Body of pancreas (tissue), 4 donors: Measurements from ENCODE around the gene PPP1R15B. TPM values are rescaled to one million over a fixed set of nuclear protein-coding genes. Genes with fewer than 3 reads are reported as not detected.

ENCODE experiments used
- ATAC-seq: fragments of 150-250 bp; one replicate; pipeline ENCODE4 v1.9.1; 2016
- DNase-seq, 4 donors: peaks; one replicate each; pipeline ENCODE4 v3.0.0-alpha.2; 2019
- H3K27ac ChIP-seq, 4 donors: fragments of 200-600 bp; sonication (generic); 1 replicate in 3 of 4; 2 replicates in 1 of 4; pipeline versions ENCODE4 v1.5.1 to v1.6.1; 2016 to 2019; ENCODE audit warnings: mild to moderate bottlenecking in 1 of 4, mixed read lengths in 1 of 4, moderate library complexity in 1 of 4
- H3K27me3 ChIP-seq, 2 donors: fragments of 200-600 bp; sonication (generic); one replicate each; pipeline ENCODE4 v1.6.0; 2016; ENCODE audit warnings: mild to moderate bottlenecking in 1 of 2
- H3K36me3 ChIP-seq, 2 donors: fragments of 200-600 bp; sonication (generic); replicated peaks in 1 of 2; 2 replicates each; pipeline ENCODE4 v1.5.1; 2016; ENCODE audit warnings: low read depth in 2 of 2; ENCODE audit not compliant: insufficient read depth in 1 of 2
- H3K4me1 ChIP-seq: fragments of 200-600 bp; sonication (generic); one replicate; pipeline ENCODE4 v1.6.0; 2016
- H3K4me3 ChIP-seq, 2 donors: fragments of 200-600 bp; sonication (generic); 1 replicate in 1 of 2; 2 replicates in 1 of 2; pipeline ENCODE4 v1.5.1; 2016 to 2019
- H3K9me3 ChIP-seq, 3 donors: fragments of 200-600 bp; sonication (generic); 1 replicate in 2 of 3; 2 replicates in 1 of 3; pipeline ENCODE4 v1.5.1; 2016
- POLR2A ChIP-seq, 3 donors: fragments of 450-650 bp; IDR thresholded peaks; one replicate each; pipeline ENCODE4 v1.6.1; 2016; ENCODE audit warnings: antibody characterized with exemption in 3 of 3, mild to moderate bottlenecking in 2 of 3
- WGBS, 2 donors: methylation state at CpG; one replicate each; pipeline ENCODE4 v1.1.5; 2017; 5-methylcytosine and 5-hydroxymethylcytosine counted together
- intact Hi-C: fragments of 100-400 bp; cut with DNase I; formaldehyde crosslinking; loops from one replicate; pipeline ENCODE4 v1.15.1; 2023
- total RNA-seq, 2 donors: library from RNA; depleted of rRNA; stranded (reverse); fragments of >200 nt; gene quantifications; one replicate each; pipeline ENCODE4 v1.1.0, GENCODE V29; 2016
- TF ChIP-seq, protein P1 (sequence below), 7 experiments: fragments of 450-650 bp in 4 of 7; fragments of 200-600 bp in 3 of 7; sonication (generic) in 3 of 7; IDR thresholded peaks; one replicate each; pipeline ENCODE4 v1.5.1; 2016 to 2019; ENCODE audit warnings: antibody characterized with exemption in 7 of 7

PPP1R15B gene
- total RNA-seq, 2 donors from 2014 or later: 32.9 to 34.3 TPM

DNA sequence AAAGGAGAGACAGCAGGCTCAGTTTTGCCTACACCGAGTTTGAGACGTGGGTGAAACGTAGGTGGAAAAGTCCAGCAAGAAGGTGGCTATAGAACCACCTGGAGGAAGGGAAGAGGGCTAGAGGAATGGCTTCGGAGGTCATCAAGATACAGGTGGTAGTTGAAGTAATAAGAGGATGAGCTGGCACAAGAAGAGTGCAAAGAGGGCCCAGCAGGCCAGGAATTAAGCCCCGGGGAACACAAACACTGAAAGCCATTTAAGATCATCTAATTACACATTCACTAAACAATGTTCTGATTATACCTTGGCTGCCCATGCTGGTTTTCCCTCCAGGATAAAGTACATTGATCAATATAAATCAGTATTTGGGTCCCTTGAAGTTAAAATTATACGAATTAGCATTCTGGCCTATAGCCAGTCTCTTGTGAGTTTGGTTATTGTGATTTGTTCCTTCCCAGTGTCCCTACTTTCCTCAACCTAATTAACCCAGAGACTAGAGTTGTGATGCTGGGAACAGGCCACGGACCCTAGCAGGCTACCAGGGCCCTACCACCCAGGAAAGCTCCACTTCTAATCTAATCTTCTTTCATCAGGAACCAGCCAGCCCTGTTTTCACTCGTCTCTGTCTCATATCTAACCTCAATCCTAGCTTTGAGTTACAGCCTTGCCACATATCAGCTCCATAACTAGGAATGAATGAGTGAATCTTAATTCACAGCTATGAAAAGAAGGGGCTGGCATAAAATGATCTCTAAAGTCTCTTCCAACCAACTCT lies 26.4 kb upstream of the PPP1R15B start:
- H3K9me3 ChIP-seq: no peaks in the 10 kb centered on the region
- intact Hi-C loops: no loop called here
- DNase-seq (no peak), ATAC-seq (no peak)
- H3K36me3 ChIP-seq: peaks cover 0 to 16% of the 10 kb centered on the region in 2 donors
- no peak overlapping the region for H3K4me3 ChIP-seq
- peaks cover 6% of the 10 kb centered on the region for H3K4me1 ChIP-seq
- TF ChIP-seq, protein P1, sequence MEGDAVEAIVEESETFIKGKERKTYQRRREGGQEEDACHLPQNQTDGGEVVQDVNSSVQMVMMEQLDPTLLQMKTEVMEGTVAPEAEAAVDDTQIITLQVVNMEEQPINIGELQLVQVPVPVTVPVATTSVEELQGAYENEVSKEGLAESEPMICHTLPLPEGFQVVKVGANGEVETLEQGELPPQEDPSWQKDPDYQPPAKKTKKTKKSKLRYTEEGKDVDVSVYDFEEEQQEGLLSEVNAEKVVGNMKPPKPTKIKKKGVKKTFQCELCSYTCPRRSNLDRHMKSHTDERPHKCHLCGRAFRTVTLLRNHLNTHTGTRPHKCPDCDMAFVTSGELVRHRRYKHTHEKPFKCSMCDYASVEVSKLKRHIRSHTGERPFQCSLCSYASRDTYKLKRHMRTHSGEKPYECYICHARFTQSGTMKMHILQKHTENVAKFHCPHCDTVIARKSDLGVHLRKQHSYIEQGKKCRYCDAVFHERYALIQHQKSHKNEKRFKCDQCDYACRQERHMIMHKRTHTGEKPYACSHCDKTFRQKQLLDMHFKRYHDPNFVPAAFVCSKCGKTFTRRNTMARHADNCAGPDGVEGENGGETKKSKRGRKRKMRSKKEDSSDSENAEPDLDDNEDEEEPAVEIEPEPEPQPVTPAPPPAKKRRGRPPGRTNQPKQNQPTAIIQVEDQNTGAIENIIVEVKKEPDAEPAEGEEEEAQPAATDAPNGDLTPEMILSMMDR (IDR thresholded peaks at IDR 0.05): no peak
- 66 to 82% methylated on average over 8 of the region's 8 CpGs for WGBS, 2 donors
- no peak overlapping the region for H3K27ac ChIP-seq
- H3K27me3 ChIP-seq: no peaks in the 10 kb centered on the region

DNA sequence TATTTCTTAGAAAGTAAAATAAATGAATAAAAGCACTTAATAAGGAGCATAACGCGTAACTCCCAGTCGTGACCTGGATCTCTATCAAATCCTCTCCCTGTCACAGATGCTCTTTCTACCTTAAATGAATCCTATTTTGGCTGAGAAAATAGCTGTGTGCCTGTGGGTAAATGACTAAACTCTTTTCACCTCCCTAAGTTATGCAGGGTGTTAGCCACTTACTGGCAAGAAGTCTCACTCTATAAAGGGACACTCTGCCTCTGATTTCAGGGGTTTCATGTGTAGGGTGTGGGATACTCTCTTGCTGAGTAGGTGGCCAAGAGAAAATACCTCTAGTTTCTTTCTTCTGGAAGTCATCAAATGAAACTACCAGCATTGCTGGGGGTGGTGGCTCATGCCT lies 24.3 kb upstream of the PPP1R15B start:
- Histone ChIP-seq H3K36me3 (peaks cover 0 to 12% of the 10 kb centered on the region in 2 donors), H3K9me3 (no peaks in the 10 kb centered on the region), H3K4me3 (no peak overlapping the region), H3K4me1 (no peaks in the 10 kb centered on the region), H3K27me3 (no peaks in the 10 kb centered on the region), H3K27ac (no peak overlapping the region)
- DNase-seq: no peak
- 82 to 94% methylated on average over 3 of the region's 3 CpGs for WGBS, 2 donors
- ATAC-seq: no peak
- intact Hi-C loops: no loop called here
- TF ChIP-seq, protein P1 (IDR thresholded peaks at IDR 0.05): no peak
- TF ChIP-seq POLR2A (IDR thresholded peaks at IDR 0.05): no peak

DNA sequence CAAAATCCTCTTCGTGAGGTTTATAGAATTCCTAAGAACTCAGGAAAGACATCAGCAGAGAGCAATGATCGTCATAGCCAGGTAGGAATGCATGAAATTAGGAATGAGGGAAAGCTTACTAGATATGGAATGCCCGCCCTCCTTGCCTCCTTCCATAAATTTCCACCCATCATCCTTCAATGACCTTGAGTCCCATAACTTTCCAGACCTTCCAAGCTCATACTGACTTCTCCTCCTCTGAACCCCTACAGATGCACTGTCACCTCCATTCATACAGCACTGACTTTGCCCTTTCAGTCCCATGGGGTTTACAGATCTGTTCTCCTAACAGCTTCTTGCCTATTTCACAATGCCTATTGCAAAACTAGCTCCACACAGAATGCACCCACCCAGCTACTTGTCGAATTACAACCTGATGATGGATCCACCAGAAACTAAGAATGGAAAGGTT lies 23.8 kb upstream of the PPP1R15B start:
- WGBS, 2 donors: 79 to 83% methylated on average over 4 of the region's 4 CpGs
- intact Hi-C loops: no loop called here
- TF ChIP-seq, protein P1 (IDR thresholded peaks at IDR 0.05): no peak
- TF ChIP-seq POLR2A (IDR thresholded peaks at IDR 0.05): no peak
- no peak overlapping the region for H3K27ac ChIP-seq
- no peak for ATAC-seq
- no peaks in the 10 kb centered on the region for H3K9me3 ChIP-seq
- H3K4me3 ChIP-seq: no peak overlapping the region
- no peaks in the 10 kb centered on the region for H3K27me3 ChIP-seq
- peaks cover 0 to 12% of the 10 kb centered on the region in 2 donors for H3K36me3 ChIP-seq
- no peaks in the 10 kb centered on the region for H3K4me1 ChIP-seq
- no peak for DNase-seq

DNA sequence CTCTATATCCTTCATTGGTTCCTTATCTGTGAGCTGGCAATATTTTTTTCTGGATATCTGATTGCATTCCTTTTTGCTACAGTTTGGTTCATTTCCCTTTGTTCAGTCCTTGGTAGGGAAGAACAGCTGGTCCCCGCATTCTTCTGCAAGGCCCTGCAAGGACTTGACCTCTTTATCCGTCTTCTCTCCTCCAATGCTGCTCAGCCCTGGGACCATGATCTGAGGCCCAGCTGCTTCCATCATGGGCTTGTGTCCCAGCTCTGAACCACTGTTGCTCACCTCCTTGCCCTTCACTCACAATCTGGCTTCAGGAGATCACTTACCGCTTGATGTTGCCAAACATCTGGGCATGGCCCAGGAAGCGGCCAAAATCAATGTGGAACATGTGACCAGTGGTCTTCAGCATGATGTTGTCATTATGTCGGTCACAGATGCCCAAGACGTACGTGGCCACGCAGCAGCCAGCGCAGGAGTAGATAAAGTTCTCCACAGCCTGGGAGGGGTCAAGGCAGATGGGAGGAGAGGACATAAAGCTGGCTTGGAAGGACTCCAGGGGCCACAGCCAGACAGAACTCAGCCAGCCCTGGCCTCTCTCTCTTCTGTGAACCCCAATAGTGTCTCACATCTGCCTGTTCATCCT lies 22.6 kb upstream of the PPP1R15B start:
- no peak for TF ChIP-seq POLR2A (IDR thresholded peaks at IDR 0.05)
- TF ChIP-seq, protein P1 (IDR thresholded peaks at IDR 0.05): no peak
- ATAC-seq (no peak), DNase-seq (no peak)
- H3K9me3 ChIP-seq: no peaks in the 10 kb centered on the region
- peaks cover 0 to 12% of the 10 kb centered on the region in 2 donors for H3K36me3 ChIP-seq
- intact Hi-C loops: no loop called here
- H3K4me3 ChIP-seq: no peak overlapping the region
- no peaks in the 10 kb centered on the region for H3K27me3 ChIP-seq
- WGBS, 2 donors: 74% methylated on average over 8 to 9 of the region's 9 CpGs
- no peak overlapping the region for H3K27ac ChIP-seq
- no peaks in the 10 kb centered on the region for H3K4me1 ChIP-seq
